Muscle of leg (tissue), 9 donors: Measurements from ENCODE around the gene NUBP2. TPM values are rescaled to one million over a fixed set of nuclear protein-coding genes. Genes with fewer than 3 reads are reported as not detected.

Experiments used
- polyA plus RNA-seq, 8 donors: library from polyadenylated mRNA; unstranded; fragments of 120-200 nt; gene quantifications; one replicate each; pipeline versions ENCODE4 v1.2.1 to v1.2.3, GENCODE V29; 2013; ENCODE audit warnings: inconsistent platforms in 1 of 8, low replicate concordance in 1 of 8; ENCODE audit not compliant: insufficient read length in 8 of 8, insufficient read depth in 1 of 8
- total RNA-seq: library from RNA; stranded (reverse); fragments of 120-200 nt; gene quantifications from one replicate; pipeline ENCODE4 v1.2.4, GENCODE V29; 2013

Gene NUBP2
- total and polyA plus RNA-seq, 9 donors: 40.6 to 59.7 (median 49.2) TPM

Other genes starting within 250 kb of the NUBP2 start
- gene TMEM204, start 249.3 kb upstream of the NUBP2 start, total RNA-seq: 19.4 TPM
- gene TMEM204, start 249.3 kb upstream of the NUBP2 start, polyA plus RNA-seq: 10 to 100 TPM; 14.6 to 22.2 (median 17.6) TPM
- gene IFT140, start 170.9 kb upstream of the NUBP2 start, total RNA-seq: 10.6 TPM
- gene IFT140, start 170.9 kb upstream of the NUBP2 start, polyA plus RNA-seq: 10 to 100 TPM in 6 of 8 donors, 1 to 10 TPM in 2; 8.7 to 14.5 (median 12.3) TPM
- 7.2 TPM for gene CRAMP1, start 170.6 kb upstream of the NUBP2 start, total RNA-seq
- gene CRAMP1, start 170.6 kb upstream of the NUBP2 start, polyA plus RNA-seq: 10 to 100 TPM; 12.3 to 19.1 (median 14.1) TPM
- 28.2 TPM for gene JPT2, start 104.7 kb upstream of the NUBP2 start, total RNA-seq
- gene JPT2, start 104.7 kb upstream of the NUBP2 start, polyA plus RNA-seq: 10 to 100 TPM; 33.5 to 52.6 (median 39.7) TPM
- 36.5 TPM for gene MAPK8IP3, start 76.8 kb upstream of the NUBP2 start, total RNA-seq
- gene MAPK8IP3, start 76.8 kb upstream of the NUBP2 start, polyA plus RNA-seq: 10 to 100 TPM; 35.6 to 64.3 (median 50.7) TPM
- gene NME3, start 11.4 kb upstream of the NUBP2 start, total RNA-seq: 35.2 TPM
- gene NME3, start 11.4 kb upstream of the NUBP2 start, polyA plus RNA-seq: 10 to 100 TPM; 22.2 to 31.9 (median 26.9) TPM
- gene EME2, start 10.2 kb upstream of the NUBP2 start, total RNA-seq: 7.2 TPM
- 1 to 10 TPM; 4.0 to 9.7 (median 6.7) TPM for gene EME2, start 10.2 kb upstream of the NUBP2 start, polyA plus RNA-seq
- 45.7 TPM for gene MRPS34, start 9.8 kb upstream of the NUBP2 start, total RNA-seq
- 10 to 100 TPM; 44.7 to 57.8 (median 52.2) TPM for gene MRPS34, start 9.8 kb upstream of the NUBP2 start, polyA plus RNA-seq
- 34.2 TPM for gene SPSB3, start 389 bp upstream of the NUBP2 start, total RNA-seq
- 10 to 100 TPM; 21.0 to 35.1 (median 24.5) TPM for gene SPSB3, start 389 bp upstream of the NUBP2 start, polyA plus RNA-seq
- 0.22 TPM for gene IGFALS, start 10.7 kb downstream of the NUBP2 start, total RNA-seq
- 1 to 10 TPM in 1 of 8 donors, under 1 TPM in 7; 0.11 to 1.1 (median 0.28) TPM for gene IGFALS, start 10.7 kb downstream of the NUBP2 start, polyA plus RNA-seq
- 36.1 TPM for gene HAGH, start 43.9 kb downstream of the NUBP2 start, total RNA-seq
- gene HAGH, start 43.9 kb downstream of the NUBP2 start, polyA plus RNA-seq: 10 to 100 TPM; 34.6 to 48.6 (median 39.5) TPM
- 27.7 TPM for gene FAHD1, start 44.2 kb downstream of the NUBP2 start, total RNA-seq
- gene FAHD1, start 44.2 kb downstream of the NUBP2 start, polyA plus RNA-seq: 10 to 100 TPM; 19.7 to 25.6 (median 21.9) TPM
- not detected for gene MEIOB, start 89.2 kb downstream of the NUBP2 start, total RNA-seq
- under 1 TPM in 7 of 8 donors, not detected in 1; 0.22 to 0.87 (median 0.55) TPM for gene MEIOB, start 89.2 kb downstream of the NUBP2 start, polyA plus RNA-seq
- gene HS3ST6, start 135.5 kb downstream of the NUBP2 start, total RNA-seq: not detected
- 1 to 10 TPM in 1 of 8 donors, not detected in 7; 1.7 TPM for gene HS3ST6, start 135.5 kb downstream of the NUBP2 start, polyA plus RNA-seq
- gene MSRB1, start 160.2 kb downstream of the NUBP2 start, total RNA-seq: 16.3 TPM
- 10 to 100 TPM; 24.2 to 40.7 (median 29.1) TPM for gene MSRB1, start 160.2 kb downstream of the NUBP2 start, polyA plus RNA-seq
- gene RPL3L, start 171.7 kb downstream of the NUBP2 start, total RNA-seq: 43.0 TPM
- gene RPL3L, start 171.7 kb downstream of the NUBP2 start, polyA plus RNA-seq: 10 to 100 TPM; 11.9 to 63.0 (median 33.4) TPM
- gene NDUFB10, start 176.6 kb downstream of the NUBP2 start, total RNA-seq: 142 TPM
- gene NDUFB10, start 176.6 kb downstream of the NUBP2 start, polyA plus RNA-seq: 100 to 1,000 TPM in 7 of 8 donors, 10 to 100 TPM in 1; 95.4 to 162 (median 128) TPM
- gene RPS2, start 181.9 kb downstream of the NUBP2 start, total RNA-seq: 2,334 TPM
- gene RPS2, start 181.9 kb downstream of the NUBP2 start, polyA plus RNA-seq: 1,000 to 10,000 TPM; 3,011 to 3,712 (median 3,485) TPM
- gene RNF151, start 183.9 kb downstream of the NUBP2 start, total RNA-seq: not detected
- gene RNF151, start 183.9 kb downstream of the NUBP2 start, polyA plus RNA-seq: not detected
- gene TBL3, start 189.1 kb downstream of the NUBP2 start, total RNA-seq: 23.9 TPM
- 10 to 100 TPM; 27.9 to 32.9 (median 30.6) TPM for gene TBL3, start 189.1 kb downstream of the NUBP2 start, polyA plus RNA-seq
- gene NOXO1, start 198.5 kb downstream of the NUBP2 start, total RNA-seq: 0.89 TPM
- gene NOXO1, start 198.5 kb downstream of the NUBP2 start, polyA plus RNA-seq: 1 to 10 TPM in 4 of 8 donors, under 1 TPM in 4; 0.29 to 1.7 (median 0.98) TPM
- gene GFER, start 201.2 kb downstream of the NUBP2 start, total RNA-seq: 18.3 TPM
- 10 to 100 TPM; 14.7 to 23.8 (median 17.8) TPM for gene GFER, start 201.2 kb downstream of the NUBP2 start, polyA plus RNA-seq
- 0.93 TPM for gene SYNGR3, start 207.0 kb downstream of the NUBP2 start, total RNA-seq
- gene SYNGR3, start 207.0 kb downstream of the NUBP2 start, polyA plus RNA-seq: 1 to 10 TPM in 6 of 8 donors, under 1 TPM in 2; 0.70 to 1.5 (median 1.2) TPM
- 6.6 TPM for gene ZNF598, start 226.9 kb downstream of the NUBP2 start, total RNA-seq
- gene ZNF598, start 226.9 kb downstream of the NUBP2 start, polyA plus RNA-seq: 10 to 100 TPM; 21.2 to 28.6 (median 23.6) TPM
- 0.80 TPM for gene NPW, start 236.8 kb downstream of the NUBP2 start, total RNA-seq
- 1 to 10 TPM in 7 of 8 donors, under 1 TPM in 1; 0.57 to 5.4 (median 2.6) TPM for gene NPW, start 236.8 kb downstream of the NUBP2 start, polyA plus RNA-seq
- gene NHERF2, start 243.9 kb downstream of the NUBP2 start, total RNA-seq: 22.1 TPM
- gene NHERF2, start 243.9 kb downstream of the NUBP2 start, polyA plus RNA-seq: 10 to 100 TPM; 34.5 to 60.6 (median 45.6) TPM